Stimulated activated naive CD8-positive, alpha-beta T cell treated with anti-CD3 and anti-CD28 coated beads, Interleukin-15, Interleukin-2, amounts not matched to agents 100 U/mL and 50 U/mL, for 24 hours (primary cell): ENCODE measurements around the gene ENGASE.

ENCODE experiments used
- ATAC-seq: fragments of 150-1000 bp; cut with Tn5 transposase; one replicate; pipeline ENCODE4 v1.10.0; 2021
- DNase-seq: peaks from one replicate; pipeline ENCODE4 v3.0.0; 2021

The ENGASE gene

DNA sequence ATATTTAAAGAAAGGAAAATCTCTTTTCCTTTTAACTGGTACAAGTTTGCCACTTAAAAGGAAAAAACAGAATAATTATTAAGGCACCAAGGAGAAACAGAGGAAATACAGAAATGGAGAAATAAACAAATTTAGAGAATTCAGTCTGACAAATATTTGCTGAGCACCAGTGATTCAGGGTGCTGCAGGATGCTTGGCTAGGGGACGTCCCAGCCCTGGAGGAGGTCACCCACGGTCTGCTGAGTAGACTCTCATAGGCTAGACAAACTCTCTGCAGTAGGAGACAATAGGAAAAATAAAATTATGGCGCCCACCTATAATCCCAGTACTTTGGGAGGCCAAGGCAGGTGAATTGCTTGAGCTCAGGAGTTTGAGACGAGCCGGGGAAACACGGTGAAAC lies 34.7 kb upstream of the ENGASE start:
- ATAC-seq (no peak), DNase-seq (no peak)

DNA sequence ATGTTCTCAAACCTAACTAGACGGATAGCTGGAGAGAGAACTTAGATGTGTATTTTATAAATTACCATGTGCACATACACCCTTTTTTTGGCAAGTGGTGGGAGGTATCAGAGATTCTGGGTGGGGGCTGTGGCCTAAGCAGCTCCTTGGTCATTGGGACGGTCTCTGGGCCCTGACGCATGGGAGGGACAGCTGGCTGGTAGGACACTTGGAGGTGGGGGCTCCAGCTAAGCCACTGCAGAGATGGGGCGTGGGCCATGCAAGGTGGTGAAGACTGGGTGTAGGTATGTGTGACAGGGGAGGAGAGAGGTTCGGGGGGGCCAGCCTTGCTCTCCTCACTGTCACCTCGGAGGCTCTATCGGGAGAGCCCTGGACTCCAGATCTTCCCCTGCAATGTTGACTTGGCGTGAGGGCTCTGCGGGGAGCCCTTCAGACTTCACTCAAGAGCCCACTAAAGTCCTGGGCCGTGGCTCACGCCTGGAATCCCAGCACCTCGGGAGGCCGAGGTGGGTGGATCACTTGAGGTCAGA lies 33.5 kb upstream of the ENGASE start:
- no peak for DNase-seq
- ATAC-seq = no peak

DNA sequence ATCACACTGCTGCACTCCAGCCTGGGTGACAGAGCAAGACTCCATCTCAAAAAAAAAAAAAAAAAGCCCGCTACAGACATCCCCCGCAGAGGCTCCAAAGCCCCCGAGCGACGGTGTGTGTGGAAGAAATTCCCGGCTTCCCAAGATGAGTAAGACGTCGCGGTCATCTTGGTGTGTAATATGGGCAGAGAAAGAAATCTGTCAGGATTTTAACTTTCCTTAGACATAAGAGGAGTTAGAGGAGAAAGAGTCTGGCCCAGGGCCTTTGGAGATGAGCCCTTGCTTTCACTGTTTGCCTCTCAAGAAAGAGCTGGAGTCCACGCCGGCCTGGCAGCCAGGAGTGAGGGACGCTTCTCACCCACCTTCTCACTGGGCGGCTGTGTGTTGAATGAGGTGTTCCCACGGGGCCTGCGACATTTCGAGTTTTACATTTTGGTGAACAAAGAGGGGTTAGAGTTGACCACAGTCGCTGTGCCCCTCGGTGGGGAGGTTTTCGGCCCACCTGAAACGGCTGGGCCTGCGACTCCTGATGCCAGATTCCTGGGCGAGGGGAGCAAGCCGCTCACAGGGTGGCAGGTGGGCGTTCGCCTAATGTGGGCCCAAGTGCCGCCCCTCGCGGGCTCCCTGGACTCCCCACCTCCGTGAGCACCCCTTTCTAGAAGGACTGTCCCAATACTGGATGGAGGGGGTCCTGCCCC lies 32.8 kb upstream of the ENGASE start:
- ATAC-seq = no peak
- no peak for DNase-seq

DNA sequence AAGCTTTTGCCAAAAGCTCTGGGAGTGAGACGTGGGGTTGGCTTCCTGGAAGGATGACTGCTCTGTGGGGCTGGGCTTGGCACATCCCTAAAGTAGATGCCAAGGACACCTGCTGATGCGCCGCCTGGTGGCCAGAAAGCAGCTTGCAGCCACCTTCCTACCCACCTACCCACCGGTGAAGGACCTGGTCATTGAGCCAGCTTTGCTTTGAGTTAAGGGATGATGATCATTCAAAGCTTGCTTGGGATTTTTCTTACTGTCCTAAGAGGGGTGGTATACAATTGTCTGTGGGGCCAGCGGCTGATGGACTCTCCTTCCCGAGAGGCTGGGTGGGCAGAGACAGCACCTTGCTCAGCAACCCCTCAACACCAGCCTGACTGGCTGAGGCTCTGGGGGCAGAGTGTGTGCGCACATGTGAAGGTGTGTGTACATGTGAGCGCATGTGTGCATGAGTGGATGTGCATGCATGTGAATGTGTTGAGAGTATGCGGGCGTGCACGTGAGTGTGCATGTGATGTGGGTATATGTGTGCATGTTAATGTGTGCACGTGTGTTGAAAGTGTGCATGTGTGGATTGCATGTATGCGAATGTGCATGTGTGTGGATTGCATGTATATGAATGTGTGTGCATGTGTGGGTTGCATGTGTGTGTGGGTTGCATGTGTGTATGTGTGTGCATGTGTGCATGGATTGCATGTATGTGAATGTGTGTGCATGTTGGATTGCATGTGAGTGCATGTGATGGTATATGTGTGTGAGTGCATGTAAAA lies 32.0 kb upstream of the ENGASE start:
- DNase-seq = peak; percentile 77
- ATAC-seq = no peak

DNA sequence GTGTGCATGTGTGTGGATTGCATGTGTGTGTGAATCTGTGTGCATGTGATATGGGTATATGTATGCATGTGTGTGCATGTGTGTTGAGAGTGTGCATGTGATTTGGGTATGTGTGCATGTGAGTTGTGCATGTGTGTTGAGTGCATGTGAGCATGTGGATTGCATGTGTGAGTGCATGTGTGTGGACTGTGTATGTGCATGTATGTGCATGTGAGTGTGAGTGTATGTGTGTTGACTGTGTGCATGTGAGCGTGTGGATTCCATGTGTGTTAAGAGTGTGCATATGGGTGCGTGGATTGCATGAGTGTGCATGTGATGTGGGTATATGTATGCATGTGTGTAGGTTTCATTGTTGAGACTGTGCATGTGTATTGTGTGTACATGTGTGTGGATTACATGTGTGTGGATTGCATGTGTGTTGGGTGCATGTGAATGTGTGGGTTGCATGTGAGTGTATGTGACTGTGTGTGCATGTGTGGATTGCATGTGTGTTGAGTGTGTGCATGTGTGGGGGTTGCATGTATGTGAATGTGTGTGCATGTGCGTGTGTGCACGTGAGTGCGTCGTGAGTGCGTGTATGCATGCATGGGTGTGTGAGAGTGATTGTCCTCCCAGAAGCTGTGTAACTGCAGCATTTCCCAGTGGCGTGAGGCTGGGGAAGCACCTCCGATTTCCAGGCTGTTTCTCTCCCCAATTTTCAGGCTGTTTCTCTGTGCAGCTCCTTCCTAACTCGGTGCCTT lies 31.3 kb upstream of the ENGASE start:
- no peak for DNase-seq
- ATAC-seq = no peak

DNA sequence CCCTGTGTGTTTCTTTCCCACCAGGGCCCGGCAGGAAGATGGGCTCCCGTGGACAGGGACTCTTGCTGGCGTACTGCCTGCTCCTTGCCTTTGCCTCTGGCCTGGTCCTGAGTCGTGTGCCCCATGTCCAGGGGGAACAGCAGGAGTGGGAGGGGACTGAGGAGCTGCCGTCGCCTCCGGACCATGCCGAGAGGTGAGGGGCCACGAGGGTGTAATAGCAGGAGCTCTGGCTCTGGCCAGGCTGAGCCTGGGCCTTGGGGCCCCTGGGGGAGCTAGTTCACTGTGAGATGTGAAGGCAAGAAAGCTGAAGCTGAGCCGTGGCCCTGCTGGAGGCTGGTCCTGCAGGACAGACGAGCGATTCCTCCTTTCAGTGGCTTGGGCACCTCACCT lies 30.7 kb upstream of the ENGASE start:
- no peak for ATAC-seq

DNA sequence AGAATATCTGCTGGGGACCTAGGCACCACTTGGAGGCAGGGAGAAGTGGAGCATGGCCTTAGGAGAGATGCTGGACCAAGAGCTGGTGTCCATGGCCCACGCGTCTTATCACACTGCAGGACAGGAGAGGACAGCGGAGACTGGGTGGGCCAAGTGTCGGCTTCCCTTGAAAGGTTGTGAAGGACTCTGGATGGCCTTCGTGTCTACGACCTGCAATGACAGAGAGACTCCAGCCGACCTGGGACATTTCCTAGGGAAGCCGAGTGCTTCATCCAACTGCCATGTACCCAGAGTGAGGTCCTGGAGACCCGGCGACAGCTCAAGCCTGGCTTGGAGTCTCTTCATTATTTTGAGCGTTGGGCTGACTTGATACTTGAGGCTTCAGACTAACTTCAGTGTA lies 30.2 kb upstream of the ENGASE start:
- no peak for DNase-seq
- no peak for ATAC-seq

More for the DNA sequence above, 30.7 kb upstream of the ENGASE start:
- DNase-seq = no peak

DNA sequence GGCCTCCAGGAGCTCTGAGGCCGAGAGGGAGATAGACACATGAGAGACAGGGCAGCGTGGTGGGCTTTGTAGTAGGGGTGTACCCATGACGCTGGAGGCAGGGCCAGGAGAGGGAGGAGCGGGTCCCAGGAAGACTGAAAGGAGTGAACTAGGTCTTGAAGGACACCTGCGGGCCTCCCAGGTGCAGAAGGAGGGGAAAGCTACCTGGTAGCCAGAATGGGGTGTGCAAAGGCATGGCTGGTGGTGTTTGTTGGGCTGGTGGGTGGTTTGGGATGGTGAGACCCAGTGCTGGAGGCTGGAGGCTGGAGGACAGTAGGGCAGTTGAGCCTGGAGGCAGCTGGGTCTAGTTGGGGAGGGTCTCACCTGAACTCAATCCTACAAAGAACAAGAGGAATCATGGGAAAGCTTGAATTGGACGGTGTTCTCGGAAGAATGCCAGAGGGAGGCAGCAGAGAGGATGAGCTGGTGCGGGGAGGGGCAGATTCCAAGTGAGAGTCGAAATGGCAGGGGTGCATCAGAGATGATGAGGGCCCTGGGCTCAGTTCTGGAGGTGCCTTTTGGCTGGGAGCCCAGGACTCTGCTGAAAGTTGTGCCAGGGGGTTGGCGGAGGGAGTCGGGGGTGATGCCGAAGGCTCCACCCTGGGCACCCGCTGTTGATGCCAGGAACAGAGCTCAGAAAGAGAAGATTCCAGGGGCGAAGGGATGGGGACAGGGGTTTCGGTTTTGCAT lies 29.5 kb upstream of the ENGASE start:
- DNase-seq (no peak), ATAC-seq (no peak)

DNA sequence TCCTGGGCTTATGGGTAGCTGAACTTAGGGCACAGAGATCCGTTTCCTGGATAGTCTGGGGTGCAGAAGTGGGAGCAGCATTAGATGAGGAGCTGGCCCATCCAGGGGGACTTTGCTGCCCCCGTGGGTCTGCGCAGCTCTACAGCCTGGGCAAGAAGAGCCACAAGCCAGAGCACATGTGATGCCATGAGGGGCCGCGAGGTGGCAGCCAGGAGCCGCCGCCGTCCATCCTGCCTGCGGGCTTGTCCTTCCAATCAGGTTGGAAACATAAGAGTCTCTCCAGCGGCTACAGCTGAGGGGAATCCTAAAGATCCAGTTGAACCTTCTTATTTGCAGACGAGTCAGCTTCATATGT lies 28.8 kb upstream of the ENGASE start:
- ATAC-seq (peak; percentile 62), DNase-seq (peak; percentile 71)

DNA sequence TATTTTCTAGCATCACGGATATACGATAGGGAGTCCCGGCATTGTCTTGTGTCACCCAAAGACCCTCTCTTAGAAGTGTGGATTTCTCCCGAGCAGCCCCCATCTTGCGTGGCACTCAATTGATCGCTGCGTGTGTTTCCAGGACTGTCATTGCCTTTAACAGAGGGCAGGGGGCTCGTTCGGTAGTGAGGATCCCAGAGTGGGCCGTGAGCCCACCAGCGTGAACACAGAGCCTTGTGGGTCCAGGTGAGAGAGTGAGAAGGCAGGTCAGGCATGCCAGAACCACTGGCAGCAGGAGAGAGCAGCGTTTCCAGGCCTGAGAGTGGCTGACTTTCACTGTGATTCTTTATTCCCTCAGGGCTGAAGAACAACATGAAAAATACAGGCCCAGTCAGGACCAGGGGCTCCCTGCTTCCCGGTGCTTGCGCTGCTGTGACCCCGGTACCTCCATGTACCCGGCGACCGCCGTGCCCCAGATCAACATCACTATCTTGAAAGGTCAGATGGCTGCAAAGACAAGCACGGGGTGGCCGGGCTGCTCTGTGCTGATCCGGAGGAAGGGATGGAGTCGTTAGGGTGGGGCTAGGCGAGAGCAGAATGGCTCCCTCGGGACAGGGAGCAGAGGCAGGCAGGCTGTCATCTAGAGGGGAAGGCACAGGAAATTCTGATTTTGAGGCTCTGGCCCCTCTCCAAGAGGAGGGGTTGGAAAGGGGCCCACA lies 28.3 kb upstream of the ENGASE start:
- DNase-seq (no peak), ATAC-seq (no peak)

DNA sequence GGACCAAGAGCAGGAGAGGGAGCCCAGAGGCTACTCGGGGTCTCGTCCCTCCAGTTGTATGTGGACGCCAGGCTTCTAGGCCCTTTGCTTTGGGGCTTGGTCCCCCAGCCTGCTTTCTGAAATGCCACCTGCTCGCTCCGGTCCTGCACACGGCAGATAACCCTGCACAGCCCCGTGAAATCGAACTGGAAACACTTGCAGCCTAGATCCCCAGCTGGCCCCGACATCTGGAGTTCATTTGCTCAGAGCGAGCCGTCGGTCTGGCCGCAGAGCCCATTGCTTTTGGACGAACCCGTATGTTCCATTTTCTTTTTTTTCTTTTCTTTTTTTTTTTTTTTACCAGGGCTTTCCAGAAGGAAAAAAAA lies 27.7 kb upstream of the ENGASE start:
- no peak for DNase-seq
- ATAC-seq = no peak

DNA sequence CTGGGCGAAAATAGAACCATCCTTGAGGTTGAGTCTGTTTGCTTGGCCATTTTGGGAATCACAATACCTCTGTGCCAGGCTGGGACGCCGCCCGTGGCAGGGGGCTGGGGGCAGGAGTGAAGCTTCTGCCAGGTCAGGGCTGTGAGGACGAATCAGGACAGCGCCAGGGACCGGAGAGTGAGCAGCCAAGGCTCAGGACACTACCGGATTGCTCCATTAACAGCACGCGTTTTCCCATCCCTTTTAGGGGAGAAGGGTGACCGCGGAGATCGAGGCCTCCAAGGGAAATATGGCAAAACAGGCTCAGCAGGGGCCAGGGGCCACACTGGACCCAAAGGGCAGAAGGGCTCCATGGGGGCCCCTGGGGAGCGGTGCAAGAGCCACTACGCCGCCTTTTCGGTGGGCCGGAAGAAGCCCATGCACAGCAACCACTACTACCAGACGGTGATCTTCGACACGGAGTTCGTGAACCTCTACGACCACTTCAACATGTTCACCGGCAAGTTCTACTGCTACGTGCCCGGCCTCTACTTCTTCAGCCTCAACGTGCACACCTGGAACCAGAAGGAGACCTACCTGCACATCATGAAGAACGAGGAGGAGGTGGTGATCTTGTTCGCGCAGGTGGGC lies 27.2 kb upstream of the ENGASE start:
- DNase-seq (no peak), ATAC-seq (no peak)

DNA sequence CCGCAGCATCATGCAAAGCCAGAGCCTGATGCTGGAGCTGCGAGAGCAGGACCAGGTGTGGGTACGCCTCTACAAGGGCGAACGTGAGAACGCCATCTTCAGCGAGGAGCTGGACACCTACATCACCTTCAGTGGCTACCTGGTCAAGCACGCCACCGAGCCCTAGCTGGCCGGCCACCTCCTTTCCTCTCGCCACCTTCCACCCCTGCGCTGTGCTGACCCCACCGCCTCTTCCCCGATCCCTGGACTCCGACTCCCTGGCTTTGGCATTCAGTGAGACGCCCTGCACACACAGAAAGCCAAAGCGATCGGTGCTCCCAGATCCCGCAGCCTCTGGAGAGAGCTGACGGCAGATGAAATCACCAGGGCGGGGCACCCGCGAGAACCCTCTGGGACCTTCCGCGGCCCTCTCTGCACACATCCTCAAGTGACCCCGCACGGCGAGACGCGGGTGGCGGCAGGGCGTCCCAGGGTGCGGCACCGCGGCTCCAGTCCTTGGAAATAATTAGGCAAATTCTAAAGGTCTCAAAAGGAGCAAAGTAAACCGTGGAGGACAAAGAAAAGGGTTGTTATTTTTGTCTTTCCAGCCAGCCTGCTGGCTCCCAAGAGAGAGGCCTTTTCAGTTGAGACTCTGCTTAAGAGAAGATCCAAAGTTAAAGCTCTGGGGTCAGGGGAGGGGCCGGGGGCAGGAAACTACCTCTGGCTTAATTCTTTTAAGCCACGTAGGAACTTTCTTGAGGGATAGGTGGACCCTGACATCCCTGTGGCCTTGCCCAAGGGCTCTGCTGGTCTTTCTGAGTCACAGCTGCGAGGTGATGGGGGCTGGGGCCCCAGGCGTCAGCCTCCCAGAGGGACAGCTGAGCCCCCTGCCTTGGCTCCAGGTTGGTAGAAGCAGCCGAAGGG lies 26.4 kb upstream of the ENGASE start:
- DNase-seq (no peak), ATAC-seq (no peak)

DNA sequence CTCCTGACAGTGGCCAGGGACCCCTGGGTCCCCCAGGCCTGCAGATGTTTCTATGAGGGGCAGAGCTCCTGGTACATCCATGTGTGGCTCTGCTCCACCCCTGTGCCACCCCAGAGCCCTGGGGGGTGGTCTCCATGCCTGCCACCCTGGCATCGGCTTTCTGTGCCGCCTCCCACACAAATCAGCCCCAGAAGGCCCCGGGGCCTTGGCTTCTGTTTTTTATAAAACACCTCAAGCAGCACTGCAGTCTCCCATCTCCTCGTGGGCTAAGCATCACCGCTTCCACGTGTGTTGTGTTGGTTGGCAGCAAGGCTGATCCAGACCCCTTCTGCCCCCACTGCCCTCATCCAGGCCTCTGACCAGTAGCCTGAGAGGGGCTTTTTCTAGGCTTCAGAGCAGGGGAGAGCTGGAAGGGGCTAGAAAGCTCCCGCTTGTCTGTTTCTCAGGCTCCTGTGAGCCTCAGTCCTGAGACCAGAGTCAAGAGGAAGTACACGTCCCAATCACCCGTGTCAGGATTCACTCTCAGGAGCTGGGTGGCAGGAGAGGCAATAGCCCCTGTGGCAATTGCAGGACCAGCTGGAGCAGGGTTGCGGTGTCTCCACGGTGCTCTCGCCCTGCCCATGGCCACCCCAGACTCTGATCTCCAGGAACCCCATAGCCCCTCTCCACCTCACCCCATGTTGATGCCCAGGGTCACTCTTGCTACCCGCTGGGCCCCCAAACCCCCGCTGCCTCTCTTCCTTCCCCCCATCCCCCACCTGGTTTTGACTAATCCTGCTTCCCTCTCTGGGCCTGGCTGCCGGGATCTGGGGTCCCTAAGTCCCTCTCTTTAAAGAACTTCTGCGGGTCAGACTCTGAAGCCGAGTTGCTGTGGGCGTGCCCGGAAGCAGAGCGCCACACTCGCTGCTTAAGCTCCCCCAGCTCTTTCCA lies 25.5 kb upstream of the ENGASE start:
- ATAC-seq = no peak
- DNase-seq = no peak

DNA sequence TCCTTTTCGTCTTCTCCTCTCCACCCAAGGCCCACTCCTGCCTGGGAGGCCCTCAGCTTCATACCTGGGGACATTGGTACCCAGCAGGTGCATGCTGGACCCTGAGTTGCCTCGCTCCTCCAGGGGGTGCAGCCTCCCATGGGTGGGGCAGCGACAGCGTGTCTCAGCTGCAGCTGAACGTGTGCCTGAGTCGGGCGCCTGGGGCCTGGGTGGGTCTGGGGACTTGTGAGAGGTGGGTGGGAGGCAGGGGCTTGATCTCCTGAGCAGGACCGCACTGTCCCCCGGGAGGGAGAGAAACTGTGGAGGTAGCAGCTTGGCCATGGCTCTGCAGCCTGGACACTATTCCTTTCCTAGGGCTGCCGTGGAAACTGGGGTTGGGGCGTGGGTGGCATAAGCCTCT lies 24.8 kb upstream of the ENGASE start:
- no peak for ATAC-seq

DNA sequence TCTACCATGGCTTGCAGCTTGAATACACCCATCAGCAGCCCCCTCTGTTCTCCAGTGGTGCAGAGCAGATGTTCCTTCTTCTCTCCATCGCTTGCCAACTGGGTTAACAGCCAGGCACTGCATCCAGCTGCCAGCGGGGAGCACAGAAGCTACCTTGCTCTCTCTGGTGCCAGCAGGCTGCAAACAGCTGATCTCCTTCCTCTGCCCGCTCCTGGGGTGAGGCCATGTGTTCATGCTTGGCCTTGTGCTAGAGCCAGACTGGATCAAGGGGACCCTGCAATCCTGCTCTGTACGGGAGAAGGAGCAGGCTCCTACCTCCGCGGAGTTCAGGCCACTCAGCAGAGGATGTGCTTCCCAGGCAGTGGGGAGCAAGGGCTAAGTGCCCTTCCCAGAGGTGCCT lies 24.1 kb upstream of the ENGASE start:
- DNase-seq (no peak), ATAC-seq (no peak)

More for the DNA sequence above, 24.8 kb upstream of the ENGASE start:
- no peak for DNase-seq

DNA sequence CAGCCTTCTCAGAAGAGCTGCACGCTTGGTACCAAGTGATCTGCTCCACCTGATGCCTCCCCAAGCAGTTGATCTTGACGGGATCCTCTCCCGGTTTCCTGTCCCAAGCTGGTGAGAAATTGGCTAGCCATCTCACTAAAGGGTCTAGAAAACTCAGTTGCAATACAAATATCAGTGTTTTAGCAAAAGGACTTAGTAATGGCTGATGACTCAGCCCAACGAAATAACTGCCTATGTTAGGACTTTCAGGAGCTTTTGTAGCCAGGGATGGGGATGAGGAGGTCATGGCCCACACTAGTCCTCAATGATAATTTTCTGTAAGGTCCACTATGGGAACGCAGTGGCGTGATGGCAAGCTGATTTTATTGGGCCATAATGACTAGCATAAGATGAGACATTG lies 23.3 kb upstream of the ENGASE start:
- no peak for DNase-seq
- no peak for ATAC-seq

DNA sequence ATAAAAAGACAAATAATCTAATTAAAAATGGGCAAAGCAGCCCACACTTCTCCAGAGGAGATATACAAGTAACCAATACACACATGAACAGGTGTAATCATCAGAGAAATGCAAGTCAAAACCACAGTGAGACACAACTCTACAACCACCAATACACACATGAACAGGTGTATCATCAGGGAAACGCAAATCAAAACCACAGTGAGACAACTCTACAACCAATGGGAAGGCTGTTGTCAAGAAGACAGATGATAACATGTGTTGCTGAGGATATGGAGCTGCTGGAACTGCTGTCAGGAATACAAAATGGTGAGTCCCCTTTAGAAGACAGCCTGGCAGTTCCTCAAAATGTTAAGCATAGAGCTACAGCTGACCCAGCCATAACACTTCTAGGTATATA lies 22.5 kb upstream of the ENGASE start:
- ATAC-seq (no peak), DNase-seq (no peak)

DNA sequence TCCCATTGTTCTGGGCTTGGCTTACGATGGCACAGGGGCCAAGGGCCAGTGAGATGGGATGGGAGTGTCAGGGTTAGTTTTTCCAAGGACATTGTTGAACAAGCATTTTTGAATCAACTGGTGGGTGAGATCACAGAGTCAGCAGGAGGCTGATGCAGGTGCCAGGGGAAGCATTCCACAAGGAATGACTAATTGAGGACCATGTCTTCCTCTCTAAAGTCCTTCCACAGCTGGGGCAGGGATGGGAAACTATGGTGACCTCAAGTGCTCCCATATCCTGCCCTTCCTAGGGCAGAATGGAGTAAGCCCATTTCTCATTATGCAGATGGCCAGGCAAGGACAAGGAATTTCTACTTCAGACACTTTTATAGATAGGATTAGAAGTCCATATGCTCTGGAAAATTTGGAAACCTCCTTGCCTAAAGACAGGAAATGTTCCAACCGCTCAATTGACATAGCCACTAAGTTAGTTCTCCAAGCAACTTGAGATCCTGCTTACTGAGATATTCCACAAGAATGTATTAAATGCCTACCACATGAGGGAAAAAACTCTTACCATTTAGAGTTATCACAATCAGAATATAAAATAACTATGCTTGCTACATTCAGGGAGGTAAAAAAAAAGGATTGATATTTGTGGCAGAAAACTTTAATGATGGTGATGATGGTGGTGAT lies 21.2 kb upstream of the ENGASE start:
- DNase-seq = no peak

More for the DNA sequence above, 21.2 kb upstream of the ENGASE start:
- no peak for ATAC-seq
